Measurements from ENCODE around the gene MUC12.
"Not testable (repeated sequence)": the region's sequence is repeated elsewhere in the genome, so short reads cannot be mapped to it uniquely, and the experiment has no call there.

The MUC12 gene

DNA sequence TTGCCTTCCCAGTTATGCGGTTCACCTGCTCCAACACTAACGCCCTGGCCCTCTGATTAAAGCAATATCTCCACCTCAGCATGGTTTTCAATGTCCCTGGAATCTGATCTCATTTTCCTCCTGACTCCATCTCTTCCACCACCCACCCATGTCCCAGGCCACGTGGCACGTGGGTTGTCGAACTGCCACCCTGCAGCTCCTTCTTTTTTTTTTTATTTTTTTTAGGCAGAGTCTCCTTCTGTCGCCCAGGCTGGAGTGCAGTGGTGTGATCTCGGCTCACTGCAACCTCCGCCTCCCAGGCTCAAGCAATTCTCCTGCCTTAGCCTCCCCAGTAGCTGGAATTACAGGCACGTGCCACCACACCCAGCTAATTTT, 94.8 kb downstream of the MUC12 start:
- not testable (repeated sequence) for DNase-seq (ENCODE audit: low read depth)

DNA sequence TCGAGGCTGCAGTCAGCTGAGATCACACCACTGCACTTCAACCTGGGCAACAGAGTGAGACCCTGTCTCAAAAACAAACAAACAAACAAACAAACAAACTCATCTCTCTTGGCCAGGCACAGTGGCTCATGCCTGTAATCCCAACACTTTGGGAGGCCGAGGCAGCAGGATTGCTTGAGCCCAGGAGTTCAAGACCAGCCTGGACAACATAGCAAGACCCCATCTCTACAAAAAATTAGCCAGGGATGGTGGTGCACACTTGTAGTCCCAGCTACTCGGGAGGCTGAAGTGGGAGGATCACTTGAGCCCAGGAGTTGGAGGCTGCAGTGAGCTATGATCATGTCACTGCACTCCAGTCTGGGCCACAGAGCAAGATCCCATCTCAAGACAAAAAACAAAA, 95.8 kb downstream of the MUC12 start:
- DNase-seq (ENCODE audit: low read depth): not testable (repeated sequence)

DNA sequence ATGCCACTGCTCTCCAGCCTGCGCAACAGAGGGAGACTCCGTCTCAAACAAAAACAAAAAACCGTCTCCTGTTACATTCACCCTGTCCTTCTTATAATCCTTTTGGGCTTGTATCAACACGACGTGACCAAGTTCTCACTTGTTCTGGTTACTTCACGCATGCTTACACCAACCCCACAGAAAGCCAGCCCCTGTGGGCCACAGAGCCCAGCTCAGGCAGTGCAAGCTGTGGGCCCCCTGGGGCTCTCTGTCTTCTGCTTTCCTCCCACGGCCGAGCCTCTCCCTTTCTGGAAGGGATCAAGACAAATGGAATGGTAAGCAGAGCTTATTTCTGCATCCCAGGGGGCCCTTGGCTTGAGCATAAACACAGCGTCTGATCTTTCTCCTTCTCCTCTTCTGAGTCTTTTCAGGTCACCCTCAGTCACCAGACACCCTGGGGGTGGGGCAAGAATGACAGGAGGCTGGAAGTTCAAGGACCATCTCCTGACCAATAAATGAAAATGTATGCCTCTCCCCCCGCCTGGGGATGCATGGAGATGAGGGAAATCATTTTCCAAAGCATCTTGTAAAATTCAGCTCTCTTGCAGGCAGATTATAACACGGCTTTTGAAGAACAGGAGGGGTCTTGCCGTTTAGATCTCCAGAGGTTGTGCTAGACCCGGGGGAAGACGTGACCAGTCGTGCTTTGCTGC, 96.9 kb downstream of the MUC12 start:
- DNase-seq (ENCODE audit: low read depth): no peak

DNA sequence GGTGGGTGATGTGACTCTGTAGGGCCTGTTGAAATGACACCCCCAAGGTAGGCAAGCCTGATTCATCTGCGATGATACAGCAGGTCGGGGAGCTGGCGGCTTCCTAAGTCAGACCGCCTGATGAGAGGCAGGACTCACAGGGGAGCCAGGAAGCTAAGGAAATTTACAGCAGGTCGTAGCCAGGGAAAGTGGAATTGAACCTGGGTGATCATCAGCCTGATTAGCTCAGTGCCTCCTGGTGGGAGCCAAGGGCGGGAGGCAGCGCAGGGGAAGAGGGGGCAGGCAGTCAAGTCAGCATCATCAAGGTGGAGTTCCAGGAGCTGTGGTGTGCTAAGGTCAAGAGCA, 97.4 kb downstream of the MUC12 start:
- no peak for DNase-seq (ENCODE audit: low read depth)

DNA sequence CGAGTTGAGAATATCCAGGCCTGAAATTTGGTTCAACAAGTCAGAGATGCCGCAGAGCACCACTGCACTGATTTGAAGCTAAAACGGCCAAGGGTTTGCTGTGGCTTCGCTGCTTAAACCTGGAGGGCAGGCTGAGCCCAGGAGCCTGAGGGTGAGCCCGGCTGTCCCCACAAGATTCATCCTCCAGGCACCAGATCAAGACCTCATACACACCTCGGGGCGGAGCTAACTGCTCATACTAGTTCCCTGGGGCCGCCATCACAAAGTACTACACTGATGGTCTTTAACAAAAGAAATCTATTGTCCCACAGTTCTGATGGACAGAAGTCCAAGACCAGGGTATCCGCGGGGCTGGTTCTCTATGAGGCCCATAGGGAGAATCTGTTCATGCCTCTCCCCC, 99.0 kb downstream of the MUC12 start:
- no peak for DNase-seq (ENCODE audit: low read depth)

Data from fibroblast of the conjunctiva (primary cell).